Measurements from ENCODE around the gene SLC37A1. TPM values are rescaled to one million over a fixed set of nuclear protein-coding genes. Genes with fewer than 3 reads are reported as not detected.
A peak's percentile ranks its signal among the peaks of the same experiment; 100 is the strongest.

The SLC37A1 gene
- total and polyA plus RNA-seq, 9 of the 15 experiments (the other 6 are each of a cell fraction or from before 2014, with no cell fraction given), result 0.06 to 3.4 (median 0.40) TPM

- TF ChIP-seq, protein P1, sequence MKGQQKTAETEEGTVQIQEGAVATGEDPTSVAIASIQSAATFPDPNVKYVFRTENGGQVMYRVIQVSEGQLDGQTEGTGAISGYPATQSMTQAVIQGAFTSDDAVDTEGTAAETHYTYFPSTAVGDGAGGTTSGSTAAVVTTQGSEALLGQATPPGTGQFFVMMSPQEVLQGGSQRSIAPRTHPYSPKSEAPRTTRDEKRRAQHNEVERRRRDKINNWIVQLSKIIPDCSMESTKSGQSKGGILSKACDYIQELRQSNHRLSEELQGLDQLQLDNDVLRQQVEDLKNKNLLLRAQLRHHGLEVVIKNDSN (CRISPR knock-in tag; IDR thresholded peaks at IDR 0.05), result peak; percentile 62
- TF ChIP-seq ELF4 (CRISPR knock-in tag; IDR thresholded peaks at IDR 0.05), result no peak
Measured at GRCh38 chr21:42524341-42525028, 10.8 kb downstream of the SLC37A1 start (continued).

DNA sequence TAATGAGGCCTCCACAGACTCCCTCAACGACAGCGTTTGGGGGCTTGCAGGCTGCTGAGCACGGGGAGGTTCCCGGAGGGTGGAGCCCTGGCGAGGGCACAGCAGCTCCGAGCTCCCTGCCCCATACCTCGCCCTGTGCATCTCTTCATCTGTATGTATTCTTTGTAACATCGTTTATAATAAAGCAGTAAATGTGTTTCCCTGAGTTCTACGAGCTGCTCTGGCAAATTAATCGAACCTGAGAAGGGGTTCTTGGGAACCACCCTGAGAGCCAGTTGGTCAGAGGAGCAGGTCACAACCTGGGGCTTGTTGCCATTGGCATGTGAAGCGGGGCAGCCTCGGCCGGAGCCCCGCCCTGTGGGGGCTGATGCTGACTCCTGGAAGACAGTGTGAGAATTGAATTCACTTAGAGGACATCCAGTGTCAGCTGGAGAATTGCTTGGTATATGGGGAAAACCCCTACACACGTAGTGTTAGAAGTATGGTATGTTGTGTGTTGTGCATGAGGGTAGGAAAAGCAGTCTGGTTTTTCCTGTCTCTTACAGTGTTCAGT is 11.5 kb downstream of the SLC37A1 start:
- TF ChIP-seq, protein P1 (CRISPR knock-in tag; IDR thresholded peaks at IDR 0.05), result 0 out of 2 replicates have a peak, but pooled peaks have one; percentile 0
- TF ChIP-seq GABPB2 (CRISPR knock-in tag; conservative IDR thresholded peaks at IDR 0.05), result no peak
- TF ChIP-seq ZSCAN29 (IDR thresholded peaks at IDR 0.05), result no peak
- BruUV-seq (replicated peaks), result no TSS peak
- H3K4me1 ChIP-seq (replicated peaks in 1 of 2; ENCODE audit: control insufficient read depth in 2 of 2, insufficient read depth in 2 of 2, low read length in 2 of 2), result peaks cover 0 to 4% of the 10 kb centered on the region in 2 experiments; a peak in 2 of 5 replicates
- H3K79me2 ChIP-seq (ENCODE audit: control insufficient read depth, insufficient read depth, low read length), result no peaks in the 10 kb centered on the region
- H3K9me1 ChIP-seq (ENCODE audit: control insufficient read depth, insufficient read depth, low read length), result no peaks in the 10 kb centered on the region
- H3K4me3 ChIP-seq, result no peak overlapping the region
- no peak overlapping the region for H2AFZ ChIP-seq (ENCODE audit: low read depth, low read length)
- peaks cover 5% of the 10 kb centered on the region; the same call in 1 of the 2 replicates for H4K20me1 ChIP-seq (replicated peaks; ENCODE audit: control insufficient read depth, insufficient read depth, low read length)
- no peak overlapping the region for H3K4me2 ChIP-seq (ENCODE audit: insufficient read depth, low read length)
- intact Hi-C loops (cut with micrococcal nuclease), result loop anchor here (10.0 kb wide), 1 partner anchor 50 kb away; no protein-coding TSS in a partner anchor
- H3K27ac ChIP-seq (ENCODE audit: extremely low read depth, low read depth, low read length), result no peak overlapping the region
- no peak for FAIRE-seq
- ATAC-seq, result no peak
- ChIA-PET CTCF (ENCODE audit: low intra/inter-chr PET ratio) (no interaction called here), POLR2A (interaction anchor here (0.7 kb wide), 1 partner anchor 340 kb away, joined by 4 read pairs; no protein-coding TSS in a partner anchor)
- peaks cover 54 to 75% of the 10 kb centered on the region in 2 experiments for H3K27me3 ChIP-seq (ENCODE audit: control insufficient read depth in 2 of 2, insufficient read depth in 2 of 2, low read length in 2 of 2)
- no peaks in the 10 kb centered on the region for H3K36me3 ChIP-seq (ENCODE audit: control insufficient read depth, insufficient read depth, low read length)
- no peaks in the 10 kb centered on the region for H3K9me3 ChIP-seq (replicated peaks; ENCODE audit: control insufficient read depth, insufficient read depth, low read depth, low read length)
- DNase-seq (ENCODE audit: extremely low read depth in 1 of 4, low spot score in 3 of 4), result no peak
- WGBS (ENCODE audit: insufficient coverage, low coverage, missing lambda C conversion rate), result 3% methylated on average over 15 of the region's 15 CpGs
- H3K9ac ChIP-seq (ENCODE audit: insufficient read depth in 1 of 2, low read depth in 2 of 2, low read length in 2 of 2), result no peak overlapping the region
- in situ Hi-C loops (cut with MboI), result loop anchor here (5.0 kb wide), 1 partner anchor 58 kb away; no protein-coding TSS in a partner anchor

All from K562 (cell line).